GM10248 (cell line): ENCODE results near the gene RTEL1.

Source experiments
- CTCF ChIA-PET: fragments of 300-600 bp; sonication (Branson Sonifier 250); formaldehyde crosslinking; extraction: SDS; loops from one replicate; lab custom pipeline; 2021; ENCODE audit warnings: antibody characterized with exemption; lab: Yijun Ruan, JAX
- POLR2A ChIA-PET: fragments of 350-650 bp; sonication (Branson Sonifier 250); formaldehyde crosslinking; extraction: SDS; loops from one replicate; lab custom pipeline; 2020; ENCODE audit warnings: antibody characterized with exemption; lab: Yijun Ruan, JAX
- DNase-seq: peaks from one replicate; pipeline ENCODE4 v3.0.0; 2012; ENCODE audit errors: extremely low spot score
- CTCF ChIP-seq: IDR thresholded peaks from 2 replicates; pipeline ENCODE4 v1.5.1; 2012; ENCODE audit warnings: mild to moderate bottlenecking, low read depth; ENCODE audit errors: extremely low read depth, missing control alignments, control extremely low read depth

RTEL1 gene

GRCh38 chr20:63678071-63678470 lies 20.0 kb downstream of the RTEL1 start:
- no peak for DNase-seq
- POLR2A ChIA-PET: no interaction called here
- CTCF ChIA-PET: no interaction called here

GRCh38 chr20:63678667-63679465 lies 20.8 kb downstream of the RTEL1 start:
- POLR2A ChIA-PET: no interaction called here
- no peak for DNase-seq
- CTCF ChIA-PET: interaction anchor here (1.0 kb wide), 1 partner anchor 10 kb away, joined by 3 read pairs; no protein-coding TSS in a partner anchor
- no peak for TF ChIP-seq CTCF

More at GRCh38 chr20:63678071-63678470, 20.0 kb downstream of the RTEL1 start:
- TF ChIP-seq CTCF: no peak

DNA sequence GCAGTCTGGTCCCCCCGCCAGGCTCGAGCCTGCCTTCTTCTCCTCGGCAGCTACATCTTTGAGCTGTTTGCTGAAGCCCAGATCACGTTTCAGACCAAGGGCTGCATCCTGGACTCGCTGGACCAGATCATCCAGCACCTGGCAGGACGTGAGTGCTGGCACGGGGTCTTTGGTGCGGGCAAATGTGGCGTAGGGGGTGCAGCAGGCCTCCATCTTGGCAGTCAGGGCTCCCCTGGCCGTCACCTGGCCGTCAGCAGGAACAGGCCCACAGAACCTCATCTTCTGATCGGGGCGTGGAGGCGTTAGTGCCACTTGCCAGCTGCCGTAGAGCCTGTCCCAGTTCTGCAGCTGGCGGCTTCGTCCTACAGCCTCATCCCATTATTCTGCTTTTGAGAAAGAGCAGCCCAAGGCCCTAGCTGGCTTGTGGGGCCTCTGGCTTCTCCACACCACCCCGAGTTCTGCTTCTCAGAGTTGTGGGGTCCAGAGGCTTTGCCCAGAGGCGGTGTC lies 21.7 kb downstream of the RTEL1 start:
- TF ChIP-seq CTCF: no peak
- ChIA-PET POLR2A (no interaction called here), CTCF (interaction anchor here (1.0 kb wide), 1 partner anchor 11 kb away, joined by 3 read pairs; no protein-coding TSS in a partner anchor)
- no peak for DNase-seq

GRCh38 chr20:63680427-63680826 lies 22.3 kb downstream of the RTEL1 start:
- CTCF ChIA-PET: no interaction called here

GRCh38 chr20:63680857-63681608 lies 22.9 kb downstream of the RTEL1 start:
- DNase-seq: no peak
- ChIA-PET POLR2A (no interaction called here), CTCF (no interaction called here)
- TF ChIP-seq CTCF: no peak

More at GRCh38 chr20:63680427-63680826, 22.3 kb downstream of the RTEL1 start:
- no peak for DNase-seq
- TF ChIP-seq CTCF: no peak
- POLR2A ChIA-PET: no interaction called here

DNA sequence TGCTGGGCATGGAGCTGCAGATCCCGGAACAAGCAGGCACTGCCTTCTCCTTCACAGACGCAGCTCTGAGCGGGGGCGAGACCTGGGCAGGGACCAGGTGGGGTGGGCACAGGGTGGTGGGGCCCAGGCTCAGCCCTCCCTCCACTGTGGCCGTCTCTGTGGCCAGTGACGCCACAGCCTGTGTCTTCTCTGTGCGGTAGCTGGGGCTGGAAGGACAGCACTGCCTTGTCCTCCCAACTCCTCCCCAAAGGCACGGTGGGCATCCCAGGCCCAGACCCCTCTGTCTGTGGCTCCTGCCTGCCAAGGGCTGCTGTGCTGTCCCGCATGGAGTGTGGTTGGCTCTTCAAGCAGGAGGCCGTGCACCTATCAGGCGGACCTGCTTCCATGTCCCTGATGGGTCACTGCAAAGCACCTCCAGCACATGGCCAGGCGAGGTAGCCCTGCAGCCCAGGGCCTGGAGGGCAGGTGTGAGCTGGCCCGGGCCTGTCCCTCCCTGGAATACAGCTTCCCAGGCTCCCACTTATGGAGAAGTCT lies 23.6 kb downstream of the RTEL1 start:
- CTCF ChIA-PET: interaction anchor here (1.1 kb wide), 1 partner anchor 20 kb away, joined by 3 read pairs; no protein-coding TSS in a partner anchor
- TF ChIP-seq CTCF: no peak
- POLR2A ChIA-PET: no interaction called here
- no peak for DNase-seq
